ENCODE results near the gene FUS. TPM values are rescaled to one million over a fixed set of nuclear protein-coding genes. Genes with fewer than 3 reads are reported as not detected.

Gene FUS
- total RNA-seq, 4 donors from 2014 or later, result 12.5 to 69.9 (median 40.0) TPM

DNA sequence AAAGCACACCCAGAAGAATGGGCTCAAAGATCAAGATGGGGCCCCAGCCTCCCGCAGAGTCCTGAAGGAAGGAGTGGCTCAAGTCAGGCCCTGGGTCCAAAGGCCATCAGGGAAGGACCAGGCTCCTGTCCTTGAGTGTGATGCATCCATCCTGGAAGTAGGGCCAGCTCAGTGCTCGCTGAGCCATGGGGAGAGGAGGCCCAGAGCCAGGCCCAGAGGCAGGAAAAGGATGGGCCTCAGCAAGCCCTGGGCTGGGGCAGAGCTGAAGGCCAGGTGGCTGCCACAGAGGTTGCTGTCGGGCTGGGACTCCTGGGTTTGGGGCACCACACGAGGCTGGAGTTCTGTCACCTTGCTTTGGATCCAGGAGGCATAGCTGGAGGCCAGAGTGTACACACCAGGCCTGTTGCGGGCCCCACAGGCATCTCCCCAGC lies 48.1 kb upstream of the FUS start:
- TF ChIP-seq EP300 (IDR thresholded peaks at IDR 0.05), result no peak
- TF ChIP-seq, protein P1, sequence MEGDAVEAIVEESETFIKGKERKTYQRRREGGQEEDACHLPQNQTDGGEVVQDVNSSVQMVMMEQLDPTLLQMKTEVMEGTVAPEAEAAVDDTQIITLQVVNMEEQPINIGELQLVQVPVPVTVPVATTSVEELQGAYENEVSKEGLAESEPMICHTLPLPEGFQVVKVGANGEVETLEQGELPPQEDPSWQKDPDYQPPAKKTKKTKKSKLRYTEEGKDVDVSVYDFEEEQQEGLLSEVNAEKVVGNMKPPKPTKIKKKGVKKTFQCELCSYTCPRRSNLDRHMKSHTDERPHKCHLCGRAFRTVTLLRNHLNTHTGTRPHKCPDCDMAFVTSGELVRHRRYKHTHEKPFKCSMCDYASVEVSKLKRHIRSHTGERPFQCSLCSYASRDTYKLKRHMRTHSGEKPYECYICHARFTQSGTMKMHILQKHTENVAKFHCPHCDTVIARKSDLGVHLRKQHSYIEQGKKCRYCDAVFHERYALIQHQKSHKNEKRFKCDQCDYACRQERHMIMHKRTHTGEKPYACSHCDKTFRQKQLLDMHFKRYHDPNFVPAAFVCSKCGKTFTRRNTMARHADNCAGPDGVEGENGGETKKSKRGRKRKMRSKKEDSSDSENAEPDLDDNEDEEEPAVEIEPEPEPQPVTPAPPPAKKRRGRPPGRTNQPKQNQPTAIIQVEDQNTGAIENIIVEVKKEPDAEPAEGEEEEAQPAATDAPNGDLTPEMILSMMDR (IDR thresholded peaks at IDR 0.05), result no peak
- no peak for TF ChIP-seq POLR2AphosphoS5 (IDR thresholded peaks at IDR 0.05)
- no peak for TF ChIP-seq POLR2A (IDR thresholded peaks at IDR 0.05)
- H3K4me3 ChIP-seq, result no peak overlapping the region
- peaks cover 0 to 67% of the 10 kb centered on the region in 2 donors for H3K36me3 ChIP-seq
- no peaks in the 10 kb centered on the region for H3K9me3 ChIP-seq
- ATAC-seq, result no peak
- WGBS, 2 donors (ENCODE audit: low coverage in 1 of 2), result no CpG with 5 or more reads among the region's 5 CpGs
- H3K27ac ChIP-seq, result no peak overlapping the region
- H3K27me3 ChIP-seq, result peaks cover 22% of the 10 kb centered on the region
- H3K4me1 ChIP-seq, result peaks cover 0 to 22% (median 3%) of the 10 kb centered on the region in 3 donors

DNA sequence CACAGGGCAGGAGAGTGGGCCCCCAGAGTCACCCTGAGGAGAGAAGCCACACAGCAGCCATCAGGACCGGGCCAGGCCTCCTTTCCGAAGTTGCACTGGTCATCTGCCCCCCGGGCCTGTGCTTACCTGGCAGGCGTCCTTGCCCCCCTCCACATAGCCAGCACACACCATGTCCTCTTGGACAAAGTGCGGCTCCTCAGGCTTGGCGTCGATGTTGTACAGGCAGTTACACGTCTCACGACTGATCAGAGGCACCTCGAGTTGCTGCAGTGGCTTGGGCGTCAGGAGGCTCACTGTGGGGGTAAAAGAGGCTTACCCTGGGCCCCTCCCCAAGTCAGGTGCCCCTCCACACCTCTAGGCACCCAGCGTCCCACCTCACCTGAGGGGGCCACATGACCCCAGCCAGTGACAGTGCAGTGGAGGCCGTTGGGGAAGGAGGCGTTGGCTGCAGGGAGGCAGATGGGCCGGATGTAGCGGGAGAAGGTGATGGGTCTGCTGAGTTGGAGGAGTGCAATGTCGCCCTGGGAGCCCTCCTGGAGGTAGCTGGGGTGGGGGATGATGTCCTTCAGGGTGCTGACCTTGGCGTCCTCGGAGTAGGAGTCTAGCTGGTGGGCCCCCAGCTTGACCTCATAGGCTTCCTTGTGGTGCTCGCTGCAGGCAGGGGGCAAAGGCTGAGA lies 47.5 kb upstream of the FUS start:
- Histone ChIP-seq H3K9me3 (no peaks in the 10 kb centered on the region), H3K27me3 (peaks cover 22% of the 10 kb centered on the region), H3K27ac (no peak overlapping the region), H3K4me1 (peaks cover 0 to 22% (median 3%) of the 10 kb centered on the region in 3 donors), H3K4me3 (no peak overlapping the region), H3K36me3 (peaks cover 0 to 61% of the 10 kb centered on the region in 2 donors)
- 71 to 77% methylated on average over 1 to 7 of the region's 20 CpGs for WGBS, 2 donors (ENCODE audit: low coverage in 1 of 2)
- TF ChIP-seq POLR2AphosphoS5 (IDR thresholded peaks at IDR 0.05) (no peak), EP300 (IDR thresholded peaks at IDR 0.05) (no peak), POLR2A (IDR thresholded peaks at IDR 0.05) (no peak)
- TF ChIP-seq, protein P1 (IDR thresholded peaks at IDR 0.05), result no peak
- no peak for ATAC-seq

GRCh38 chr16:31133046-31133501 lies 46.9 kb upstream of the FUS start:
- Histone ChIP-seq H3K27me3 (peaks cover 22% of the 10 kb centered on the region), H3K27ac (no peak overlapping the region), H3K36me3 (peaks cover 0 to 55% of the 10 kb centered on the region in 2 donors), H3K4me1 (peaks cover 0 to 22% (median 3%) of the 10 kb centered on the region in 3 donors), H3K9me3 (no peaks in the 10 kb centered on the region), H3K4me3 (no peak overlapping the region)
- TF ChIP-seq EP300 (IDR thresholded peaks at IDR 0.05), result no peak
- no peak for TF ChIP-seq POLR2AphosphoS5 (IDR thresholded peaks at IDR 0.05)
- no peak for TF ChIP-seq POLR2A (IDR thresholded peaks at IDR 0.05)
- TF ChIP-seq, protein P1 (IDR thresholded peaks at IDR 0.05), result no peak
- no CpG with 5 or more reads among the region's 6 CpGs for WGBS, 2 donors (ENCODE audit: low coverage in 1 of 2)
- ATAC-seq, result no peak

DNA sequence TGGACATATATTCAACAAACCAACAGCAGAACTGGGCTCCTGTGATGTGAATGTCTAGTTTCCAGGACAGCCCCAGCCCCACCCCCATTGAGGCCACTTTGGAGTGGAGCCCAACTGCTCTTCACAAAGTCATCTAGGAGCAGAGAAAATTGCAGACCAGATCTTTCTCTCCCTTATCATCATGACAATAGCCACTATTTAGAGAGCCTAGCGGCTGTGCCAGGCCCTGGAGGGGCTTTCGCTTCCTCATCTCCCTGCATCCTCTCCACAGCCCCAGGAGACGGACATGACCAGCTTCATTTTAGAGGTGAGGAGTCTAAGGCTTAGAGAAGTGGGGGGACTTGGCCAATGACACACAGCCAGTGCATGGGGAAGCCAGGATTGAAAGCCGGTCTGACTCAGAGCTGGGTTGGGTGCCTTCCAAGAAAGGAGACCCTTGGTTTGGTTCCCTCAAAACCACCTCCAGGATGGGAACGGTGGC lies 45.8 kb upstream of the FUS start:
- WGBS, 2 donors (ENCODE audit: low coverage in 1 of 2), result 33% methylated on average over 1 of the region's 5 CpGs; no CpG with 5 or more reads in 1 of the 2 donors

More for the DNA sequence above, 45.8 kb upstream of the FUS start:
- H3K9me3 ChIP-seq, result no peaks in the 10 kb centered on the region
- ATAC-seq, result no peak
- TF ChIP-seq POLR2A (IDR thresholded peaks at IDR 0.05) (no peak), POLR2AphosphoS5 (IDR thresholded peaks at IDR 0.05) (no peak), EP300 (IDR thresholded peaks at IDR 0.05) (no peak)
- TF ChIP-seq, protein P1 (IDR thresholded peaks at IDR 0.05), result no peak
- peaks cover 0 to 44% of the 10 kb centered on the region in 2 donors for H3K36me3 ChIP-seq
- no peak overlapping the region for H3K27ac ChIP-seq
- H3K4me1 ChIP-seq, result peaks cover 0 to 24% (median 3%) of the 10 kb centered on the region in 3 donors
- H3K4me3 ChIP-seq, result no peak overlapping the region
- H3K27me3 ChIP-seq, result peaks cover 22% of the 10 kb centered on the region

All from gastroesophageal sphincter (tissue), 4 donors.